ENCODE data around the gene BCOR. TPM values are rescaled to one million over a fixed set of nuclear protein-coding genes. Genes with fewer than 3 reads are reported as not detected.

Gene BCOR
- total and polyA plus RNA-seq, 2 experiments from 2014 or later, result 9.1 to 17.6 TPM

GRCh38 chrX:40012868-40013265, 84.9 kb downstream of the BCOR start:
- WGBS, 2 experiments (ENCODE audit: low coverage in 1 of 2, low lambda C conversion rate in 2 of 2, missing lambda C conversion rate in 2 of 2), result 1 to 3% methylated on average over 21 to 24 of the region's 35 CpGs
- H3K9ac ChIP-seq, result peak overlapping the region; percentile 94
- no peaks in the 10 kb centered on the region for H3F3A ChIP-seq (ENCODE audit: insufficient read depth)
- peak overlapping the region; percentile 80 for H3K4me3 ChIP-seq
- H3K27ac ChIP-seq, result peak overlapping the region; percentile 77
- peaks cover 3% of the 10 kb centered on the region; the same call in 1 of the 2 replicates for H3K4me1 ChIP-seq (ENCODE audit: insufficient read depth)
- H3K4me2 ChIP-seq (ENCODE audit: unreplicated experiment), result peak overlapping the region; percentile 85
- TF ChIP-seq EZH2 (IDR thresholded peaks at IDR 0.05; ENCODE audit: insufficient read depth, poor library complexity, severe bottlenecking) (no peak), EZH2phosphoT487 (IDR thresholded peaks at IDR 0.05; ENCODE audit: insufficient read depth, low read depth) (no peak)
- no peaks in the 10 kb centered on the region for H3K36me3 ChIP-seq (ENCODE audit: low read depth)
- H3K27me3 ChIP-seq (replicated peaks; ENCODE audit: insufficient read depth), result no peaks in the 10 kb centered on the region
- H3K9me3 ChIP-seq (ENCODE audit: low read depth), result no peaks in the 10 kb centered on the region
- H4K20me1 ChIP-seq (ENCODE audit: insufficient read depth), result no peaks in the 10 kb centered on the region
- no peaks in the 10 kb centered on the region for H3K9me2 ChIP-seq (ENCODE audit: insufficient read depth)
- in situ Hi-C loops (cut with MboI), result no loop called here
- peak; percentile 78 for DNase-seq
- no peaks in the 10 kb centered on the region for H3K79me2 ChIP-seq (ENCODE audit: insufficient read depth)
- peak overlapping the region; percentile 82 for H2AFZ ChIP-seq

DNA sequence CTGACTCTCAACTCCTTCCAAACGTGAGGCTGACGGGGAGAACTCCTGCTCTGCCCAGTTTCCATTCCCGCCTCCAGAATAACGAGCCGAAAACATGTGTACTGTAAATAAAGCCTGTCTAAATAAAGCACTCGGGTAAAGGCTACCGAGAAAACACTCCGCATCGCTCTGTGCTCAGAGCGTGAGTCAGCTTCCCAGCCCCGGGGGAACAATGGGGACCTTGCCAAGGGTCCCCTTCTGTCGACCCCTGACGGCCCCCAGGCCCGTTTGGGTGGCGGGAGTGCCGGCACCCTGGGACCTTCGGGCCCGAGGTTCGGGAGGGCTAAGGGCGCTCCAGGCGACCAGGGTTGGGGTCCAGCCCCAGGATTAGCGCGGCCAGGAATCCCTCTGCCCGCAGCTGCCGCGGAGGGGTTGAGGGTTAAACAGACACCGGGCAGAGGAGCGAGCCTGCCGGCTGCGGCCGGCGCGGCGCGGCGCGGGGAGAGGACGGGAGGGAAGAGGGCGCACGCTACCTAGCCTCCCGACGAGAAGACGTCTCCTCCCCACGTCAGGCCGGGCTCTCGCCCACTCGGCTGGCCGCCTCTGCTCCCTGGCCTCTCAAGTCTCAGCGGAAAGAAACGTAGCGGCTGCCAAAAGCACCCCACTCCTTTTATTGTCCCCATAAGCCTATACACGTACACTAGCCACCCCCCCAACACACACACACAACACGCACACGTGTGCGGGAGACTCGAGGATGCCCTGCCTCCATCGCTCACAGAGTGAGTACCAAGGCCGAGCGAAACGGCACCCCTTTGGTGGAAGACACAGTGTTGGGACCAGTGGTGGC, 85.5 kb downstream of the BCOR start:
- H3K4me3 ChIP-seq, result peak overlapping the region; percentile 80
- no peaks in the 10 kb centered on the region; the same call in 1 of the 2 replicates for H3K27me3 ChIP-seq (replicated peaks; ENCODE audit: insufficient read depth)
- H3K27ac ChIP-seq, result peak overlapping the region; percentile 77
- H3K4me1 ChIP-seq (ENCODE audit: insufficient read depth), result peaks cover 3% of the 10 kb centered on the region; the same call in 1 of the 2 replicates
- WGBS, 2 experiments (ENCODE audit: low coverage in 1 of 2, low lambda C conversion rate in 2 of 2, missing lambda C conversion rate in 2 of 2), result 0 to 1% methylated on average over 14 to 37 of the region's 60 CpGs
- no peaks in the 10 kb centered on the region for H3F3A ChIP-seq (ENCODE audit: insufficient read depth)
- H2AFZ ChIP-seq, result peak overlapping the region; percentile 82
- H3K9ac ChIP-seq, result peak overlapping the region; percentile 94
- peak; percentile 67 for DNase-seq
- no peak for TF ChIP-seq EZH2 (IDR thresholded peaks at IDR 0.05; ENCODE audit: insufficient read depth, poor library complexity, severe bottlenecking)
- no peak for TF ChIP-seq EZH2phosphoT487 (IDR thresholded peaks at IDR 0.05; ENCODE audit: insufficient read depth, low read depth)
- no peaks in the 10 kb centered on the region for H3K79me2 ChIP-seq (ENCODE audit: insufficient read depth)
- H3K9me3 ChIP-seq (ENCODE audit: low read depth), result no peaks in the 10 kb centered on the region
- no peaks in the 10 kb centered on the region for H3K9me2 ChIP-seq (ENCODE audit: insufficient read depth)
- H4K20me1 ChIP-seq (ENCODE audit: insufficient read depth), result no peaks in the 10 kb centered on the region
- in situ Hi-C loops (cut with MboI), result no loop called here
- H3K4me2 ChIP-seq (ENCODE audit: unreplicated experiment), result peak overlapping the region; percentile 85
- H3K36me3 ChIP-seq (ENCODE audit: low read depth), result no peaks in the 10 kb centered on the region

- Histone ChIP-seq H3K27ac (no peak overlapping the region), H4K20me1 (ENCODE audit: insufficient read depth) (no peaks in the 10 kb centered on the region), H3K36me3 (ENCODE audit: low read depth) (no peaks in the 10 kb centered on the region), H3K27me3 (replicated peaks; ENCODE audit: insufficient read depth) (no peaks in the 10 kb centered on the region; the same call in 1 of the 2 replicates), H3K9ac (peak overlapping the region; percentile 94), H3K4me1 (ENCODE audit: insufficient read depth) (peaks cover 3% of the 10 kb centered on the region; the same call in 1 of the 2 replicates), H2AFZ (peak overlapping the region; percentile 82; the same call in 1 of the 2 replicates), H3F3A (ENCODE audit: insufficient read depth) (no peaks in the 10 kb centered on the region), H3K9me3 (ENCODE audit: low read depth) (no peaks in the 10 kb centered on the region), H3K79me2 (ENCODE audit: insufficient read depth) (no peaks in the 10 kb centered on the region), H3K9me2 (ENCODE audit: insufficient read depth) (no peaks in the 10 kb centered on the region), H3K4me2 (ENCODE audit: unreplicated experiment) (peak overlapping the region; percentile 85), H3K4me3 (no peak overlapping the region; the same call in 1 of the 2 replicates)
- in situ Hi-C loops (cut with MboI), result no loop called here
- DNase-seq, result no peak
- TF ChIP-seq EZH2 (IDR thresholded peaks at IDR 0.05; ENCODE audit: insufficient read depth, poor library complexity, severe bottlenecking) (no peak), EZH2phosphoT487 (IDR thresholded peaks at IDR 0.05; ENCODE audit: insufficient read depth, low read depth) (no peak)
- WGBS, 2 experiments (ENCODE audit: low coverage in 1 of 2, low lambda C conversion rate in 2 of 2, missing lambda C conversion rate in 2 of 2), result 69 to 74% methylated on average over 19 to 23 of the region's 24 CpGs
Measured at GRCh38 chrX:40011322-40012038, 86.3 kb downstream of the BCOR start.

DNA sequence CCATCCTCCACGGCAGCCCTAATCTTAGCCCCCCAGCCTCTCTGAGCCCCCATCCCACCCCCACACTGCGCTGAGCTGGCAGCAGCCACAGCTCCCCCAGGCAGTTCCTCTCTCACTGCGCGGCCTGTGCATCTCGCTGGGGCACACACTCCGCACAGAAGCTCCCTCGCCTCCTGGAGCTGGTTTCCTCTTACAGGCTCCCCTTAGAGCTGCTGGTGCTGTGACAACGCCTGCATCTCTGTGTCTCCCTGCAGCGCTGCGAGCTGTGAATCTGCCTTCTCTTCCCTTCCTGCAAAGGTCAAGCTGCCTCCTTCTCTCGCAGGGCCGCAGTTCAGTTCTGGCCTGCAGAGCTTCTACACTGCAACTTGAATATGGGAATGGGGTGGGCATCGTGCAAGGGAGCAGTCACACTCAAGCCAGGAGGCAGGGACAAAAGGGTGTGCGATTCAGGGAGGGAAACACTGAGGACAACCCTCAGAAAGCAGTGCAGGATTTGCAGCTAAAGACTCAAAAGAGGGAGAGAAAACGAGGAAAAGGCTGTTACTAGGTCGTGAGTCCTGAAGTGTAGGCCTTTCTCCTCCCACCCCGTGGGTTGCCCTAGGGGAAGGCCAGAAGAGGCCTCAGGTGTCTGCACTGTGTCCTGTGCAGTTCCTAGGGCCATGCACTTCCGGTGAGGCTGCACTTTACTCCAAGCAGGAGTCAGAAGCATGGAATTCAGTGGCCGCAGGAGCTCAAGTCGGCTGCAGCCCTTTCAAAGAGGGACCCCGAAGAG, 87.0 kb downstream of the BCOR start:
- no peak overlapping the region for H2AFZ ChIP-seq
- no peaks in the 10 kb centered on the region for H3F3A ChIP-seq (ENCODE audit: insufficient read depth)
- 95 to 96% methylated on average over 13 to 21 of the region's 21 CpGs for WGBS, 2 experiments (ENCODE audit: low coverage in 1 of 2, low lambda C conversion rate in 2 of 2, missing lambda C conversion rate in 2 of 2)
- H3K4me3 ChIP-seq, result no peak overlapping the region
- DNase-seq, result no peak
- H3K27me3 ChIP-seq (replicated peaks; ENCODE audit: insufficient read depth), result no peaks in the 10 kb centered on the region; the same call in 1 of the 2 replicates
- no peaks in the 10 kb centered on the region for H3K9me2 ChIP-seq (ENCODE audit: insufficient read depth)
- H3K9me3 ChIP-seq (ENCODE audit: low read depth), result no peaks in the 10 kb centered on the region
- H3K36me3 ChIP-seq (ENCODE audit: low read depth), result no peaks in the 10 kb centered on the region
- no peak for TF ChIP-seq EZH2 (IDR thresholded peaks at IDR 0.05; ENCODE audit: insufficient read depth, poor library complexity, severe bottlenecking)
- TF ChIP-seq EZH2phosphoT487 (IDR thresholded peaks at IDR 0.05; ENCODE audit: insufficient read depth, low read depth), result no peak
- H3K4me2 ChIP-seq (ENCODE audit: unreplicated experiment), result no peak overlapping the region
- peaks cover 3% of the 10 kb centered on the region; the same call in 1 of the 2 replicates for H3K4me1 ChIP-seq (ENCODE audit: insufficient read depth)
- in situ Hi-C loops (cut with MboI), result no loop called here
- no peaks in the 10 kb centered on the region for H4K20me1 ChIP-seq (ENCODE audit: insufficient read depth)
- H3K79me2 ChIP-seq (ENCODE audit: insufficient read depth), result no peaks in the 10 kb centered on the region
- H3K9ac ChIP-seq, result no peak overlapping the region
- no peak overlapping the region for H3K27ac ChIP-seq

Data from GM23248 (cell line).